ENCODE measurements around the gene IQSEC3.

IQSEC3 gene

GRCh38 chr12:113347-113746 is 46.8 kb downstream of the IQSEC3 start:
- no peak for DNase-seq

GRCh38 chr12:114626-115211 is 48.2 kb downstream of the IQSEC3 start:
- DNase-seq = no peak

- no peak for DNase-seq
Measured at GRCh38 chr12:115518-115917, 49.0 kb downstream of the IQSEC3 start.

- no peak for DNase-seq
Measured at GRCh38 chr12:115960-116915, 49.7 kb downstream of the IQSEC3 start.

GRCh38 chr12:117311-117710 is 50.7 kb downstream of the IQSEC3 start:
- DNase-seq = no peak

- no peak for DNase-seq
Measured at GRCh38 chr12:117816-118345, 51.3 kb downstream of the IQSEC3 start.

GRCh38 chr12:118591-118990 is 52.0 kb downstream of the IQSEC3 start:
- no peak for DNase-seq

- no peak for DNase-seq
Measured at GRCh38 chr12:120951-121350, 54.4 kb downstream of the IQSEC3 start.

GRCh38 chr12:121647-122046 is 55.1 kb downstream of the IQSEC3 start:
- DNase-seq = no peak

GRCh38 chr12:125075-125474 is 58.5 kb downstream of the IQSEC3 start:
- no peak for DNase-seq

- no peak for DNase-seq
Measured at GRCh38 chr12:125566-125965, 59.0 kb downstream of the IQSEC3 start.

GRCh38 chr12:128079-128478 is 61.5 kb downstream of the IQSEC3 start:
- DNase-seq = no peak

GRCh38 chr12:129001-129400 is 62.4 kb downstream of the IQSEC3 start:
- no peak for DNase-seq

GRCh38 chr12:130519-130918 is 64.0 kb downstream of the IQSEC3 start:
- no peak for DNase-seq

GRCh38 chr12:131008-131407 is 64.4 kb downstream of the IQSEC3 start:
- DNase-seq = no peak

GRCh38 chr12:131732-132495 is 65.3 kb downstream of the IQSEC3 start:
- DNase-seq = no peak

- peak; percentile 8 for DNase-seq
Measured at GRCh38 chr12:133616-134232, 67.2 kb downstream of the IQSEC3 start.

GRCh38 chr12:135138-135537 is 68.6 kb downstream of the IQSEC3 start:
- no peak for DNase-seq

GRCh38 chr12:138171-138897 is 71.8 kb downstream of the IQSEC3 start:
- DNase-seq = no peak

GRCh38 chr12:138898-139534 is 72.4 kb downstream of the IQSEC3 start:
- no peak for DNase-seq

- no peak for DNase-seq
Measured at GRCh38 chr12:139585-139984, 73.0 kb downstream of the IQSEC3 start.

GRCh38 chr12:140162-140561 is 73.6 kb downstream of the IQSEC3 start:
- no peak for DNase-seq

Measured in OCI-M1 (cell line).